Non-pigmented ciliary epithelial cell (primary cell): ENCODE data around the gene RPS6KA5.

Experiments used
- DNase-seq: peaks from one replicate; pipeline ENCODE4 v3.0.0-alpha.2; 2010; ENCODE audit warnings: low read depth

Gene RPS6KA5

GRCh38 chr14:90807060-90807459, 253.4 kb downstream of the RPS6KA5 start:
- no peak for DNase-seq

GRCh38 chr14:90805662-90806540, 254.5 kb downstream of the RPS6KA5 start:
- no peak for DNase-seq

DNA sequence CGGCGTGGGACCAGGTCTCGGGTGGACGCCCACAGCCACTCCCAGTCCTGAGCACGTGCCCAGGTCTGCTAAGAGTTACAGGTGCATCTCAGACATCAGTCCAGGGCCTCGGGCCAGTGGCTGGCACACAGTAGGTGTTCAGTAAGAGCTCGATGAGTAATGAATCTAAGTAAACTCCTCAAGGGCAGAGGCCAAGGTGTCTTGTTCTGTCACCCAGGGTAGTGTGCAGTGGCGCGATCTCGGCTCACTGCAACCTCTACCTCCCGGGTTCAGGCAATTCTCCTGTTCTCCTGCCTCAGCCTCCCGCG, 255.4 kb downstream of the RPS6KA5 start:
- DNase-seq, result no peak

GRCh38 chr14:90804292-90805083, 256.0 kb downstream of the RPS6KA5 start:
- no peak for DNase-seq

- DNase-seq, result no peak
Observed at GRCh38 chr14:90803249-90803648, 257.2 kb downstream of the RPS6KA5 start.

GRCh38 chr14:90799420-90799819, 261.0 kb downstream of the RPS6KA5 start:
- DNase-seq, result no peak

- DNase-seq, result no peak
Observed at GRCh38 chr14:90797919-90798318, 262.5 kb downstream of the RPS6KA5 start.
